ENCODE measurements around the gene LARGE1.

Gene LARGE1

DNA sequence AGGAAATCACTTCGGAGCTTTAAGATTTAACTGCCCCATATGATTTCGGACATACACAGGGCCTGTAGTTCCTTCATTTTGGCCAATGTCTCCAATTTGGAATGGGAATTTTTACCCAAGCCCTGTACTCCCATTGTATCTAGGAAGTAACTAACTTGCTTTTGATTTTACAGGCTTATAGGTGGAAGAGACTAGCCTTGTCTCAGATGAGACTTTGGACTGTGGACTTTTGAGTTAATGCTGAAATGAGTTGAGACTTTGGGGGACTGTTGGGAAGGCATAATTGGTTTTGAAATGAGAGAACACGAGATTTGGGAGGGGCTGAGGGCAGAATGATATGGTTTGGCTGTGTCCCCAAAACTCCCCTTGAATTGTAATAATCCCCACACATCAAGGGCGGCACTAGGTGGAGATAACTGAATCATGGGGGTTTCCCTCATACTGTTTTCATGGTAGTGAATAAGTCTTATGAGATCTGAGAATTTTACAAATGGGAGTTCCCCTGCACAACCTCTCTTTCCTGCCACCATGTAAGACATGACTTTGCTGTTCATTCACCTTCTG lies 130.5 kb downstream of the LARGE1 start:
- Histone ChIP-seq H3K27me3 (ENCODE audit: insufficient read depth, low read length, poor library complexity) (no peaks in the 10 kb centered on the region), H3K4me2 (ENCODE audit: low read length) (no peak overlapping the region), H3K36me3 (ENCODE audit: control insufficient read depth, insufficient read depth, low read length) (no peaks in the 10 kb centered on the region), H2AK5ac (ENCODE audit: low read length) (no peak overlapping the region), H3K23ac (ENCODE audit: low read length) (no peak overlapping the region), H2BK5ac (ENCODE audit: low read length) (no peak overlapping the region), H3K4me3 (ENCODE audit: low read length) (no peak overlapping the region), H4K8ac (ENCODE audit: low read depth, low read length) (no peak overlapping the region), H3K79me1 (ENCODE audit: low read length) (peaks cover 2% of the 10 kb centered on the region), H3K4ac (ENCODE audit: low read depth, low read length) (no peak overlapping the region), H3K27ac (ENCODE audit: low read depth, low read length) (no peak overlapping the region), H3K9ac (ENCODE audit: low read length) (no peak overlapping the region), H3K4me1 (ENCODE audit: control insufficient read depth, low read depth, low read length) (no peaks in the 10 kb centered on the region), H3K18ac (ENCODE audit: low read length) (no peak overlapping the region), H2BK120ac (ENCODE audit: low read depth, low read length) (no peak overlapping the region), H2BK15ac (replicated peaks; ENCODE audit: low read depth) (no peak overlapping the region), H3K56ac (ENCODE audit: low read length) (no peak overlapping the region), H3K79me2 (ENCODE audit: control insufficient read depth, insufficient read depth, low read length) (peaks cover 13% of the 10 kb centered on the region), H4K5ac (ENCODE audit: low read length) (no peak overlapping the region)
- no peak for DNase-seq
- no CpG with 5 or more reads among the region's 4 CpGs for WGBS (ENCODE audit: extremely low coverage, insufficient coverage, low lambda C conversion rate)

DNA sequence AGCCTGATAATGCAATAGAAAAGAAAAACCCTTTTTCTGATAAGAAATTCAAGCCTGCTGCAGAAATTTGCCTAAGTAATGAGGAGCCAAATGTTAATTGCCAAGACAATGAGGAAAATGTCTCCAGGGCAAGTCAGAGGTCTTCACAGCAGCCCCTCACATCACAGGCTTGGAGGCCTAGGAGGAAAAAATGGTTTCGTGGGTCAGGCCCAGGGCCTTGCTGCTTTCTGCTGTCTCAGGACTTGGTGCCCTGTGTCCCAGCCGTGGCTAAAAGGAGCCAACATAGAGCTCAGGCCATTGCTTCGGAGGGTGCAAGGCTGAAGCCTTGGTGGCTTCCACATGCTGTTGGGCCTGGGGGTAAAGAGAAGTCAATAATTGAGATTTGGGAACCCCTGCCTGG lies 131.3 kb downstream of the LARGE1 start:
- H3K4me2 ChIP-seq (ENCODE audit: low read length): no peak overlapping the region
- no peak overlapping the region for H4K5ac ChIP-seq (ENCODE audit: low read length)
- no peak overlapping the region for H2BK120ac ChIP-seq (ENCODE audit: low read depth, low read length)
- H3K79me1 ChIP-seq (ENCODE audit: low read length): peaks cover 2% of the 10 kb centered on the region
- no peaks in the 10 kb centered on the region for H3K4me1 ChIP-seq (ENCODE audit: control insufficient read depth, low read depth, low read length)
- no CpG with 5 or more reads among the region's 3 CpGs for WGBS (ENCODE audit: extremely low coverage, insufficient coverage, low lambda C conversion rate)
- no peaks in the 10 kb centered on the region for H3K36me3 ChIP-seq (ENCODE audit: control insufficient read depth, insufficient read depth, low read length)
- peaks cover 12% of the 10 kb centered on the region for H3K79me2 ChIP-seq (ENCODE audit: control insufficient read depth, insufficient read depth, low read length)
- no peak overlapping the region for H3K9ac ChIP-seq (ENCODE audit: low read length)
- no peak overlapping the region for H3K56ac ChIP-seq (ENCODE audit: low read length)
- H3K4ac ChIP-seq (ENCODE audit: low read depth, low read length): no peak overlapping the region
- H2BK15ac ChIP-seq (replicated peaks; ENCODE audit: low read depth): no peak overlapping the region
- no peak overlapping the region for H3K18ac ChIP-seq (ENCODE audit: low read length)
- no peak overlapping the region for H2AK5ac ChIP-seq (ENCODE audit: low read length)
- no peak overlapping the region for H3K27ac ChIP-seq (ENCODE audit: low read depth, low read length)
- no peak overlapping the region for H3K23ac ChIP-seq (ENCODE audit: low read length)
- H4K8ac ChIP-seq (ENCODE audit: low read depth, low read length): no peak overlapping the region
- H3K4me3 ChIP-seq (ENCODE audit: low read length): no peak overlapping the region
- H3K27me3 ChIP-seq (ENCODE audit: insufficient read depth, low read length, poor library complexity): no peaks in the 10 kb centered on the region
- no peak overlapping the region for H2BK5ac ChIP-seq (ENCODE audit: low read length)
- DNase-seq: no peak

DNA sequence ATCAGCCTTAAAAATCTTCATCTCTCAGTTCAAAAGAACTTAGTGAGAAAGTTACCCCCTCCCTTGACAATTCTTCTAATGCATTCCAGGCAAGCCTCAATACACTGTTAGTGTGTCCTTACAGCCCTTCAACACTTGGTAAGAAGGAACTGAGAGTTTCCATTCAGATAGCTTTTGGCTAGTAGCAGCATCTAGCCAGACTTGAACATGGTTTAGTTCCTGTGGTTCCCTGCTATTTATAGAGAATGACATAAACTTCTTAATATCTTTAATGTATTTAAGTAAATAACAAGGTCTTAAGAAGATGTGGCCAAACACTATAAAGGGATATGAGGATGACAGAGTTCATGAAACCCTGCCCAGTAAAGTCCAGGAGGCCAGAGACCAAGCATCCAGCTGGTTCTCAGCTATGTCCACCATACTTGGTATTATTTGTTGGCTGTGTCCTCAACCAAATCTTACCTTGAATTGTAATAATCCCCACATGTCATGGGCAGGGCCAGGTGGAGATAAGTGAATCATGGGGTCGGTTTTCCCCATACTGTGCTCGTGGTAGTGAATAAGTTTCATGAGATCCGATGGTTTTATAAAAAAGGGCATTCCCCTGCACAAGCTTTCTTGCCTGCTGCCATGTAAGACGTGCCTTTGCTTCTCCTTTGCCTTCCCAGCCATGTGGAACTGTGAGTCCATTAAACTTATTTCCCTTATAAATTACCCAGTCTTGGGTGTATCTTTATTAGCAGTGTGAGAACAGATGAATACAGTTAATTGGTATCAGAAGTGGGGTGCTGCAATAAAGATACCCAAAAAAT lies 132.4 kb downstream of the LARGE1 start:
- no peaks in the 10 kb centered on the region for H3K27me3 ChIP-seq (ENCODE audit: insufficient read depth, low read length, poor library complexity)
- H2BK5ac ChIP-seq (ENCODE audit: low read length): no peak overlapping the region
- no peak overlapping the region for H2BK15ac ChIP-seq (replicated peaks; ENCODE audit: low read depth)
- H4K5ac ChIP-seq (ENCODE audit: low read length): no peak overlapping the region
- H3K4me1 ChIP-seq (ENCODE audit: control insufficient read depth, low read depth, low read length): no peaks in the 10 kb centered on the region
- H3K18ac ChIP-seq (ENCODE audit: low read length): no peak overlapping the region
- no peak overlapping the region for H3K56ac ChIP-seq (ENCODE audit: low read length)
- H3K79me1 ChIP-seq (ENCODE audit: low read length): peaks cover 2% of the 10 kb centered on the region
- H2BK120ac ChIP-seq (ENCODE audit: low read depth, low read length): no peak overlapping the region
- H4K8ac ChIP-seq (ENCODE audit: low read depth, low read length): no peak overlapping the region
- H3K9ac ChIP-seq (ENCODE audit: low read length): no peak overlapping the region
- no peak overlapping the region for H3K23ac ChIP-seq (ENCODE audit: low read length)
- H3K4ac ChIP-seq (ENCODE audit: low read depth, low read length): no peak overlapping the region
- no CpG with 5 or more reads among the region's 4 CpGs for WGBS (ENCODE audit: extremely low coverage, insufficient coverage, low lambda C conversion rate)
- DNase-seq: no peak
- H2AK5ac ChIP-seq (ENCODE audit: low read length): no peak overlapping the region
- no peak overlapping the region for H3K4me2 ChIP-seq (ENCODE audit: low read length)
- peaks cover 7% of the 10 kb centered on the region for H3K79me2 ChIP-seq (ENCODE audit: control insufficient read depth, insufficient read depth, low read length)
- H3K27ac ChIP-seq (ENCODE audit: low read depth, low read length): no peak overlapping the region
- H3K36me3 ChIP-seq (ENCODE audit: control insufficient read depth, insufficient read depth, low read length): no peaks in the 10 kb centered on the region
- H3K4me3 ChIP-seq (ENCODE audit: low read length): no peak overlapping the region

DNA sequence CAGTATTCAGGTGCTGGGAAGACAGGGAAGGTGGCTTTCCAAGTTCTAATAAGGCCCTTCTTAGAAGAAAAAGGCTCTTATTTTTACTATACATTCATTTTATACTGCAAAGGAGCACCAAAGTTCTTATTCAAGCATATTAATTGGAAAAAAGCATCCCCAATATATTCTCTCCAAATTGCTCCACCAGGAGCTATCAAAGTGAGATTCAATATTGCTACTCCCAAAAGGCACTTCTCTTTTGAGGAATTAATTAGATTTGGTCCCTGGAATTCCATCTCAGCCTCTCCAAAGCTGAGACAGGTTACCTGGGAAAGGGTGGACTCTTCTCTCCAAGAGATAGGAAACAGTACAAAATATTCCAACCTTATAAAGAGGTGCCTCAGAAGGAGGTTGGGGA lies 134.1 kb downstream of the LARGE1 start:
- H3K4me3 ChIP-seq (ENCODE audit: low read length): no peak overlapping the region
- H2BK15ac ChIP-seq (replicated peaks; ENCODE audit: low read depth): no peak overlapping the region
- H3K27me3 ChIP-seq (ENCODE audit: insufficient read depth, low read length, poor library complexity): no peaks in the 10 kb centered on the region
- H3K18ac ChIP-seq (ENCODE audit: low read length): no peak overlapping the region
- H3K4me1 ChIP-seq (ENCODE audit: control insufficient read depth, low read depth, low read length): no peaks in the 10 kb centered on the region
- no peak overlapping the region for H3K4ac ChIP-seq (ENCODE audit: low read depth, low read length)
- H4K8ac ChIP-seq (ENCODE audit: low read depth, low read length): no peak overlapping the region
- no peak overlapping the region for H3K27ac ChIP-seq (ENCODE audit: low read depth, low read length)
- H3K79me2 ChIP-seq (ENCODE audit: control insufficient read depth, insufficient read depth, low read length): peaks cover 5% of the 10 kb centered on the region
- H3K23ac ChIP-seq (ENCODE audit: low read length): no peak overlapping the region
- no peak overlapping the region for H3K9ac ChIP-seq (ENCODE audit: low read length)
- H4K5ac ChIP-seq (ENCODE audit: low read length): no peak overlapping the region
- no peak for DNase-seq
- no peak overlapping the region for H2BK5ac ChIP-seq (ENCODE audit: low read length)
- H2BK120ac ChIP-seq (ENCODE audit: low read depth, low read length): no peak overlapping the region
- H3K79me1 ChIP-seq (ENCODE audit: low read length): no peaks in the 10 kb centered on the region
- no peak overlapping the region for H3K4me2 ChIP-seq (ENCODE audit: low read length)
- H3K36me3 ChIP-seq (ENCODE audit: control insufficient read depth, insufficient read depth, low read length): no peaks in the 10 kb centered on the region
- H2AK5ac ChIP-seq (ENCODE audit: low read length): no peak overlapping the region
- no peak overlapping the region for H3K56ac ChIP-seq (ENCODE audit: low read length)

DNA sequence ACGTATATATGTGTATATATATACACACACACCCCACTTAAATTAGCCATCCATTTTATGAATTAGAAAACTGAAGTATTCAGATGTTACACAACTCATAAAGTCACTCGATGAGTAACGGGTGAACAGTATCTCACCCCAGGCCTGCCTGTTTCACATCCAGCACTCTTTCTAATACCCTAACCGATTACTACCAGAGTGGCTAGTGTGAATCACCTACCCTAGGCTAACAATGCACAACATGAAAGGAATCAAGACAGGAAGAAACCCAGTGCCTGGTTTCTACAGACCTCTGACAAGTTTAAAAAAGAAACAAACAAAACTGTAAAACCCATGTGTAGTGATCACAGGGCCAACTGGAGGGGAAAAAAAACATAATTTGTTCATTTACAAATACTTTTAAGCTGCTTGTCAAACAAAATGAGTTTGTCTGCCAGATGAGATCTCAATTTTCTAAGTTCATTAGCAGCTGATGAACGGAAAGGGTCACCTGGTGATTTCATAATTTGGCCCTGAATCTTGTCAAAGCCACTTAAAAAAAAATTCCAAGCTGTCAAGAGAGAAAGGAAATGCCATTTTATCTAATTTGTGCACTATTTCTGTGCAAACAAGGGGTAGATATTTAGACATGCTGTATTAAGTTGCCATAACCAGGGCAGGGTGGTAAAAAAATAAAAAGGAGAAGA lies 134.8 kb downstream of the LARGE1 start:
- Histone ChIP-seq H2AK5ac (ENCODE audit: low read length) (no peak overlapping the region), H2BK120ac (ENCODE audit: low read depth, low read length) (no peak overlapping the region), H3K18ac (ENCODE audit: low read length) (no peak overlapping the region), H3K4me3 (ENCODE audit: low read length) (no peak overlapping the region), H3K27me3 (ENCODE audit: insufficient read depth, low read length, poor library complexity) (no peaks in the 10 kb centered on the region), H4K5ac (ENCODE audit: low read length) (no peak overlapping the region), H2BK5ac (ENCODE audit: low read length) (no peak overlapping the region), H3K4ac (ENCODE audit: low read depth, low read length) (no peak overlapping the region), H3K79me2 (ENCODE audit: control insufficient read depth, insufficient read depth, low read length) (peaks cover 8% of the 10 kb centered on the region), H3K4me1 (ENCODE audit: control insufficient read depth, low read depth, low read length) (no peaks in the 10 kb centered on the region), H3K9ac (ENCODE audit: low read length) (no peak overlapping the region), H3K4me2 (ENCODE audit: low read length) (no peak overlapping the region), H2BK15ac (replicated peaks; ENCODE audit: low read depth) (no peak overlapping the region), H3K27ac (ENCODE audit: low read depth, low read length) (no peak overlapping the region), H3K23ac (ENCODE audit: low read length) (no peak overlapping the region), H4K8ac (ENCODE audit: low read depth, low read length) (no peak overlapping the region), H3K56ac (ENCODE audit: low read length) (no peak overlapping the region), H3K79me1 (ENCODE audit: low read length) (no peaks in the 10 kb centered on the region), H3K36me3 (ENCODE audit: control insufficient read depth, insufficient read depth, low read length) (no peaks in the 10 kb centered on the region)
- no peak for DNase-seq
- no CpG with 5 or more reads among the region's 5 CpGs for WGBS (ENCODE audit: extremely low coverage, insufficient coverage, low lambda C conversion rate)
